ENCODE data around the gene TMEM138. TPM values are rescaled to one million over a fixed set of nuclear protein-coding genes. Genes with fewer than 3 reads are reported as not detected.

Gene TMEM138
- total and polyA plus RNA-seq, 2 of the 4 experiments (the other 2 are of a cell fraction), result 16.8 to 53.2 TPM

DNA sequence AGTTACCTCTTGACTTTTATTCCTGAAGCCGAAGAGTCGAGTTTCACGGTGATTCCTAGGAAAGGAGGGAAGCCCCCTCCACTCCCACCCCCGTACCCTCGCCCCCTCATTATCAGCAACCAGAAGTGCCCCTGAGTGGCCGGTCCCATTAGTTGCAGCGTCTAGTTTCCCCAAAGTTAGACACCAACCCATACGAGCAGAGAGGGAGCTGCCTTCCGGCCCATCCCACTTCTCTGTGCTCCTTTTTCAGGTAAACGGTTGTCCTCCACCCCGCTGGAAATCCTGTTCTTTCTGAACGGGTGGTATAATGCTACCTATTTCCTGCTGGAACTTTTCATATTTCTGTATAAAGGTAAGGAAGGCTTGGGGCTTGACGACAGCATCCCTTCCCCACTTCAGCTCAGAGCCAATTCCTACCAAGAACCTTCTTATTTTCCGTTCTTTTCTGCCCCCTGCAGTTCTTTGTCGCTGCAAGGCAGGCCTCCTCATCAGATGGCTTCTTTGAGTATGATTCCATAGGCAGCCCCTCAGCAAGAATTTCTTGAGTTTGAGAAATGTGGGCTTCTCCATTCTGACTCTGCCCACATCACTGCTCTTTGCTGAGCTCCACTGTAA is 30.9 kb downstream of the TMEM138 start:
- Histone ChIP-seq H4K8ac (ENCODE audit: low read depth in 2 of 2, low read length in 2 of 2) (peak overlapping the region; percentile 98 to 100; a peak in 3 of 4 replicates), H2BK120ac (ENCODE audit: low read depth, low read length) (no peak overlapping the region), H2BK20ac (ENCODE audit: low read depth, low read length) (no peak overlapping the region), H4K91ac (ENCODE audit: insufficient read depth, low read depth, low read length) (peak overlapping the region; percentile 71; the same call in 1 of the 2 replicates), H2AK5ac (ENCODE audit: low read depth, low read length) (no peak overlapping the region), H3K4me3 (ENCODE audit: insufficient read depth, low read depth, low read length) (peak overlapping the region; percentile 81), H3K9ac (ENCODE audit: low read depth, low read length) (peak overlapping the region; percentile 88), H3K79me1 (ENCODE audit: low read depth in 1 of 2, low read length in 2 of 2) (peaks cover 9 to 25% of the 10 kb centered on the region in 2 experiments; a peak in 3 of 4 replicates), H3K4ac (ENCODE audit: low read depth, low read length) (peak overlapping the region; percentile 47), H3K18ac (ENCODE audit: low read depth, low read length) (no peak overlapping the region), H3K56ac (ENCODE audit: extremely low read depth, insufficient read depth, low read length) (peak overlapping the region; percentile 79), H3K9me3 (ENCODE audit: control insufficient read depth, insufficient read depth, low read length) (no peaks in the 10 kb centered on the region), H3K4me2 (ENCODE audit: low read depth, low read length) (peak overlapping the region; percentile 91), H3K14ac (replicated peaks; ENCODE audit: low read depth, low read length) (peak overlapping the region; percentile 90), H4K20me1 (ENCODE audit: insufficient read depth, low read length) (no peaks in the 10 kb centered on the region), H3K27ac (ENCODE audit: insufficient read depth, low read length) (peak overlapping the region; percentile 78), H2BK5ac (ENCODE audit: low read depth, low read length, poor library complexity, severe bottlenecking) (no peak overlapping the region), H2BK15ac (ENCODE audit: low read depth, low read length) (peak overlapping the region; percentile 74; the same call in 1 of the 3 replicates), H2AFZ (replicated peaks; ENCODE audit: low read length, poor library complexity) (peak overlapping the region; percentile 100), H4K5ac (ENCODE audit: low read depth, low read length) (peak overlapping the region; percentile 95), H3K23ac (ENCODE audit: low read depth, low read length) (peak overlapping the region; percentile 21; the same call in 1 of the 2 replicates), H2AK9ac (replicated peaks; ENCODE audit: low read depth, low read length, poor library complexity) (peak overlapping the region; percentile 87), H3K36me3 (ENCODE audit: control insufficient read depth, insufficient read depth, low read length) (peaks cover 9% of the 10 kb centered on the region), H3K9me1 (ENCODE audit: insufficient read depth, low read length) (peaks cover 3% of the 10 kb centered on the region; the same call in 1 of the 2 replicates), H3K4me1 (ENCODE audit: control insufficient read depth, insufficient read depth, low read length) (peaks cover 3% of the 10 kb centered on the region; the same call in 1 of the 2 replicates), H3K27me3 (ENCODE audit: control insufficient read depth, insufficient read depth, low read length) (no peaks in the 10 kb centered on the region)
- WGBS, 2 experiments (ENCODE audit: extremely low coverage in 2 of 2, insufficient read length in 1 of 2), result no CpG with 5 or more reads among the region's 15 CpGs
- in situ Hi-C loops (cut with MboI; ENCODE audit: low sequenced_read_pairs), result no loop called here
- intact Hi-C loops (cut with micrococcal nuclease), result no loop called here
- CTCF ChIA-PET, result interaction anchor here (1.0 to 2.1 kb wide), 6 partner anchors 9 to 61 kb away, joined by 3 to 10 read pairs (median 4); no protein-coding TSS in a partner anchor
- BruUV-seq (replicated peaks), result no TSS peak
- POLR2A ChIA-PET (ENCODE audit: unreplicated experiment), result interaction anchor here (0.6 to 1.4 kb wide), 3 partner anchors 9 to 37 kb away, joined by 4 to 6 read pairs (median 5); partner anchors contain the start of genes CPSF7 and SDHAF2
- dilution Hi-C loops (cut with HindIII; ENCODE audit: low sequenced_read_pairs, unreplicated experiment), result no loop called here
- TF ChIP-seq MXI1 (IDR thresholded peaks at IDR 0.05; ENCODE audit: borderline replicate concordance, low read depth, low read length) (no peak), POLR2A (IDR thresholded peaks at IDR 0.05; ENCODE audit: low read depth, low read length) (no peak), SMC3 (IDR thresholded peaks at IDR 0.05; ENCODE audit: low read depth, low read length) (0 out of 2 replicates have a peak, but pooled peaks have one; percentile 9), CTCF (conservative IDR thresholded peaks at IDR 0.05; ENCODE audit: low read depth, low read length) (peak; percentile 39), CHD1 (IDR thresholded peaks at IDR 0.05; ENCODE audit: low read depth, low read length) (no peak), NFE2L2 (IDR thresholded peaks at IDR 0.05; ENCODE audit: low read depth, low read length) (no peak), USF2 (IDR thresholded peaks at IDR 0.05; ENCODE audit: low read depth, low read length) (no peak), ELK1 (IDR thresholded peaks at IDR 0.05; ENCODE audit: borderline replicate concordance, low read depth, low read length) (no peak)
- ATAC-seq (ENCODE audit: low read depth) (peak; percentile 42), DNase-seq (peak; percentile 34)

All from IMR-90 (cell line).